Mesothelial cell of epicardium (in vitro differentiated cells): Measurements from ENCODE around the gene GSG1L. TPM values are rescaled to one million over a fixed set of nuclear protein-coding genes. Genes with fewer than 3 reads are reported as not detected.

Experiments
- DNase-seq, 2 experiments: peaks; one replicate each; pipeline ENCODE4 v3.0.0; 2021; ENCODE audit warnings: low spot score in 2 of 2; ENCODE audit not compliant: unreplicated experiment in 2 of 2
- H3K27ac Mint-ChIP-seq: 2 replicates; pipeline ENCODE4 v1.8.0; 2021; ENCODE audit warnings: mixed read lengths
- H3K27me3 Mint-ChIP-seq: 2 replicates; pipeline ENCODE4 v1.8.0; 2021; ENCODE audit warnings: low read depth, mixed read lengths
- H3K36me3 Mint-ChIP-seq: 2 replicates; pipeline ENCODE4 v1.8.0; 2021; ENCODE audit warnings: mixed read lengths
- H3K4me1 Mint-ChIP-seq: 2 replicates; pipeline ENCODE4 v1.8.0; 2021; ENCODE audit warnings: mixed read lengths
- H3K4me3 Mint-ChIP-seq: 2 replicates; pipeline ENCODE4 v1.8.0; 2021; ENCODE audit warnings: mild to moderate bottlenecking, moderate library complexity, mixed read lengths
- H3K9me3 Mint-ChIP-seq: 2 replicates; pipeline ENCODE4 v1.8.0; 2021; ENCODE audit warnings: mixed read lengths
- total RNA-seq: library from RNA; stranded (reverse); gene quantifications from 3 replicates; pipeline ENCODE4 v1.2.1, GENCODE V29; 2021
- TF ChIP-seq, protein P1 (sequence below): fragments of 200-600 bp; sonication (generic); IDR thresholded peaks from one replicate; pipeline ENCODE4 v1.5.0; 2021; ENCODE audit warnings: antibody characterized with exemption; ENCODE audit not compliant: unreplicated experiment

GSG1L gene
- total RNA-seq, 1 donor from 2014 or later = 1.7 TPM

- DNase-seq = no peak
- H3K27ac Mint-ChIP-seq = no peak overlapping the region
- TF ChIP-seq, protein P1, sequence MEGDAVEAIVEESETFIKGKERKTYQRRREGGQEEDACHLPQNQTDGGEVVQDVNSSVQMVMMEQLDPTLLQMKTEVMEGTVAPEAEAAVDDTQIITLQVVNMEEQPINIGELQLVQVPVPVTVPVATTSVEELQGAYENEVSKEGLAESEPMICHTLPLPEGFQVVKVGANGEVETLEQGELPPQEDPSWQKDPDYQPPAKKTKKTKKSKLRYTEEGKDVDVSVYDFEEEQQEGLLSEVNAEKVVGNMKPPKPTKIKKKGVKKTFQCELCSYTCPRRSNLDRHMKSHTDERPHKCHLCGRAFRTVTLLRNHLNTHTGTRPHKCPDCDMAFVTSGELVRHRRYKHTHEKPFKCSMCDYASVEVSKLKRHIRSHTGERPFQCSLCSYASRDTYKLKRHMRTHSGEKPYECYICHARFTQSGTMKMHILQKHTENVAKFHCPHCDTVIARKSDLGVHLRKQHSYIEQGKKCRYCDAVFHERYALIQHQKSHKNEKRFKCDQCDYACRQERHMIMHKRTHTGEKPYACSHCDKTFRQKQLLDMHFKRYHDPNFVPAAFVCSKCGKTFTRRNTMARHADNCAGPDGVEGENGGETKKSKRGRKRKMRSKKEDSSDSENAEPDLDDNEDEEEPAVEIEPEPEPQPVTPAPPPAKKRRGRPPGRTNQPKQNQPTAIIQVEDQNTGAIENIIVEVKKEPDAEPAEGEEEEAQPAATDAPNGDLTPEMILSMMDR = no peak
- no peak overlapping the region for H3K4me3 Mint-ChIP-seq
- H3K9me3 Mint-ChIP-seq = peaks cover 19% of the 10 kb centered on the region
- no peaks in the 10 kb centered on the region for H3K4me1 Mint-ChIP-seq
- no peaks in the 10 kb centered on the region for H3K27me3 Mint-ChIP-seq
- H3K36me3 Mint-ChIP-seq = no peaks in the 10 kb centered on the region
These were observed 68.1 kb downstream of the GSG1L start for GRCh38 chr16:27995378-27995777.

DNA sequence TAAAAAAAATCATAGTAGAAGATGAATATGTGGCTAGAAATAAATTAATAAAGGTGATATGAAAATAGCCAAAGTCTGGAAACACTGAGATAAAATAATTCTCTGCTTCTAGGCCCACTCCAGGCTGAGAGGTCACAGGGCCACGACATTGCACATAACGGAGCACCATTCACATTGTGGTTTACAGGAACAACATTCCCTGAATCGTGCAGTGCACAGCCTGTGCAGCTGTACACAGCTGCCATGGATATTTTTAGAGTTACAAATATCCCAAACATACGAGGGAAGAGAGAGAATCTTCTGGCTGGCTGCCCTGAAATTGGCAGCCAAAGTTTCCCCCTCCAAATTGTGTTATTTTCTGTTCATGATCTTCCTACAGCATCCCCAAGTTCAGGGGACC lies 68.8 kb downstream of the GSG1L start:
- Mint-ChIP-seq H3K36me3 (no peaks in the 10 kb centered on the region), H3K27ac (no peak overlapping the region), H3K27me3 (no peaks in the 10 kb centered on the region), H3K9me3 (peaks cover 19% of the 10 kb centered on the region), H3K4me3 (no peak overlapping the region), H3K4me1 (no peaks in the 10 kb centered on the region)
- no peak for DNase-seq
- TF ChIP-seq, protein P1 = no peak

- Mint-ChIP-seq H3K27me3 (peaks cover 1% of the 10 kb centered on the region), H3K4me1 (no peaks in the 10 kb centered on the region), H3K36me3 (no peaks in the 10 kb centered on the region), H3K4me3 (no peak overlapping the region), H3K9me3 (peaks cover 19% of the 10 kb centered on the region), H3K27ac (no peak overlapping the region)
- no peak for DNase-seq
- TF ChIP-seq, protein P1 = no peak
These were observed 69.9 kb downstream of the GSG1L start for GRCh38 chr16:27993587-27993986.

DNA sequence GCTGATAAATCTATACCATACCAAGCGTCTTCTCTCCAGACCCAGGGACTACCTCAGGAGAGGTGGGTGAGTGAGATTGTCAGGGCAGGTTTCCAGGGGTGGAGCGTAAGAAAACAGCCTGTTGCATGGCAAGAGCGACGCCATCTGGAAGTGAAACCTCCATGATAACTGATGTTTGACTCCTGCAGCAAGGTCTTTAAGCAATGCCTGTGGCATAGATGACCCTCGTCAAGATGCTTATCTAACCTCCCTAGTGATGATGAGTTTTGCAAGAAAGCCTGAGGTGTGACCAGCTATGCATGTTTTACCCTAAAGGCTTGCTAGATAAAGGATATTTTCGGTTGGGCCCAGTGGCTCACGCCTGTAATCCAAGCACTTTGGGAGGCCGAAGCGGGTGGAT lies 71.6 kb downstream of the GSG1L start:
- H3K4me1 Mint-ChIP-seq = no peaks in the 10 kb centered on the region
- H3K9me3 Mint-ChIP-seq = peaks cover 19% of the 10 kb centered on the region
- no peak for DNase-seq
- no peak overlapping the region for H3K27ac Mint-ChIP-seq
- H3K27me3 Mint-ChIP-seq = peaks cover 4% of the 10 kb centered on the region
- TF ChIP-seq, protein P1 = no peak
- H3K4me3 Mint-ChIP-seq = no peak overlapping the region
- no peaks in the 10 kb centered on the region for H3K36me3 Mint-ChIP-seq

GRCh38 chr16:27985981-27986380 lies 77.5 kb downstream of the GSG1L start:
- DNase-seq = no peak
- Mint-ChIP-seq H3K27me3 (peaks cover 20% of the 10 kb centered on the region), H3K4me1 (no peaks in the 10 kb centered on the region), H3K36me3 (no peaks in the 10 kb centered on the region), H3K27ac (no peak overlapping the region), H3K4me3 (no peak overlapping the region), H3K9me3 (peaks cover 4% of the 10 kb centered on the region)
- TF ChIP-seq, protein P1 = no peak

DNA sequence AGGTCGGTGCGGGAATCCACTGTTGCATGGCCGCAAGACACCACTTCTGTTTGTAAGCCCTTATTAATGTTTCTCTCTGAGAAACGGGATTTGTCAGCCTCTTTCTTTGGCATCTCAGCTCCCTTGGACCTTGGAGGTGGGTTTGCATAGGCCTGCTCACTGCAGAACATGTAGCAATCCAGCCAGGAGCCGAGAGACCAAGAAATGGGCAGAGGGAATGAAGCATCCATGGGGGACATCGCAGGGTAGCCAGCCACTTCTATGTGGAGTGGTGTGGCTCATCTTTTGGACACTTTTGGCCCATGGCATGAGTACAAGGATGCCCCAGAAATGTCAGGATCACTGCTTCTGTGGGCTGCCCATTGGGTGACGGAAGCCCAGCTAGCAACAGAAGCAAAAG lies 79.4 kb downstream of the GSG1L start:
- H3K4me3 Mint-ChIP-seq = no peak overlapping the region
- TF ChIP-seq, protein P1 = no peak

More for the DNA sequence above, 79.4 kb downstream of the GSG1L start:
- DNase-seq = no peak
- H3K9me3 Mint-ChIP-seq = peaks cover 4% of the 10 kb centered on the region
- no peak overlapping the region for H3K27ac Mint-ChIP-seq
- H3K27me3 Mint-ChIP-seq = peaks cover 23% of the 10 kb centered on the region
- no peaks in the 10 kb centered on the region for H3K36me3 Mint-ChIP-seq
- no peaks in the 10 kb centered on the region for H3K4me1 Mint-ChIP-seq
